OCI-LY1 (cell line): Measurements from ENCODE around the gene MED15.

Source experiments
- H2AFZ ChIP-seq: fragments of 200-600 bp; sonication (generic), shearing (Covaris generic); 2 replicates; pipeline ENCODE4 v1.6.0; 2014; ENCODE audit warnings: antibody characterized with exemption, mild to moderate bottlenecking, low read length
- H3F3A ChIP-seq: fragments of 200-600 bp; sonication (generic), shearing (Covaris generic); 2 replicates; pipeline ENCODE4 v1.6.0; 2014; ENCODE audit warnings: mild to moderate bottlenecking, antibody characterized with exemption, low read length, moderate library complexity; ENCODE audit not compliant: insufficient read depth
- H3K27ac ChIP-seq: fragments of 200-600 bp; sonication (generic); 2 replicates; pipeline ENCODE4 v1.5.1; 2014; ENCODE audit warnings: low read length, mixed run types, mild to moderate bottlenecking, low read depth; ENCODE audit not compliant: poor library complexity, severe bottlenecking
- H3K27me3 ChIP-seq: fragments of 200-600 bp; sonication (generic); 2 replicates; pipeline ENCODE4 v1.6.0; 2014; ENCODE audit warnings: antibody characterized with exemption, mild to moderate bottlenecking, low read length, moderate library complexity; ENCODE audit not compliant: insufficient read depth
- H3K36me3 ChIP-seq: fragments of 200-600 bp; sonication (generic); 2 replicates; pipeline ENCODE4 v1.6.1; 2014; ENCODE audit warnings: mild to moderate bottlenecking, antibody characterized with exemption, low read length, moderate library complexity, mixed read lengths; ENCODE audit not compliant: insufficient read depth
- H3K4me1 ChIP-seq: fragments of 200-600 bp; sonication (generic); 2 replicates; pipeline ENCODE4 v1.5.1; 2014; ENCODE audit warnings: mild to moderate bottlenecking, low read length, moderate library complexity; ENCODE audit not compliant: insufficient read depth, severe bottlenecking
- H3K4me2 ChIP-seq: fragments of 200-600 bp; sonication (generic), shearing (Covaris generic); 2 replicates; pipeline ENCODE4 v1.6.1; 2014; ENCODE audit warnings: low read length
- H3K4me3 ChIP-seq: fragments of 200-600 bp; sonication (generic); 2 replicates; pipeline ENCODE4 v1.5.1; 2014; ENCODE audit warnings: low read length, low read depth, mild to moderate bottlenecking, mixed read lengths; ENCODE audit not compliant: poor library complexity, severe bottlenecking
- H3K79me2 ChIP-seq: fragments of 200-600 bp; shearing (Covaris generic); 2 replicates; pipeline ENCODE4 v1.6.1; 2016; ENCODE audit warnings: mixed run types, low read length, mixed read lengths; ENCODE audit not compliant: insufficient read depth
- H3K9ac ChIP-seq: fragments of 200-600 bp; sonication (generic), shearing (Covaris generic); 2 replicates; pipeline ENCODE4 v1.6.1; 2014; ENCODE audit warnings: mild to moderate bottlenecking, low read length, mixed read lengths
- H3K9me2 ChIP-seq: fragments of 200-600 bp; sonication (generic), shearing (Covaris generic); 2 replicates; pipeline ENCODE4 v1.6.1; 2014; ENCODE audit warnings: low read depth, mild to moderate bottlenecking, low read length, mixed read lengths
- H3K9me3 ChIP-seq: fragments of 200-600 bp; shearing (Covaris generic); 2 replicates; pipeline ENCODE4 v1.6.1; 2014; ENCODE audit warnings: low read length, mixed read lengths
- H4K20me1 ChIP-seq: fragments of 200-600 bp; sonication (generic), shearing (Covaris generic); 2 replicates; pipeline ENCODE4 v1.6.0; 2016; ENCODE audit warnings: mild to moderate bottlenecking, low read length; ENCODE audit not compliant: insufficient read depth
- EZH2 ChIP-seq: fragments of 200-600 bp; sonication (generic), shearing (Covaris generic); IDR thresholded peaks from 2 replicates; pipeline ENCODE4 v1.8.0; 2017; ENCODE audit warnings: borderline replicate concordance, mixed run types, mild to moderate bottlenecking, antibody characterized with exemption, low read length, moderate library complexity, mixed read lengths
- TF ChIP-seq, protein P1 (sequence below): fragments of 200-600 bp; sonication (generic), shearing (Covaris generic); IDR thresholded peaks from 2 replicates; pipeline ENCODE4 v1.5.1; 2017; ENCODE audit warnings: mild to moderate bottlenecking, antibody characterized with exemption, low read length, moderate library complexity, mixed read lengths

MED15 gene

GRCh38 chr22:20579273-20580120 is 72.1 kb downstream of the MED15 start:
- Histone ChIP-seq H3K27ac (no peak overlapping the region), H3K36me3 (peaks cover 61% of the 10 kb centered on the region), H2AFZ (no peak overlapping the region), H3F3A (no peaks in the 10 kb centered on the region), H3K9me2 (no peaks in the 10 kb centered on the region), H3K79me2 (no peaks in the 10 kb centered on the region), H3K4me2 (no peak overlapping the region), H3K4me3 (no peak overlapping the region), H4K20me1 (no peaks in the 10 kb centered on the region), H3K27me3 (no peaks in the 10 kb centered on the region), H3K4me1 (no peaks in the 10 kb centered on the region), H3K9ac (no peak overlapping the region), H3K9me3 (no peaks in the 10 kb centered on the region)
- TF ChIP-seq, protein P1, sequence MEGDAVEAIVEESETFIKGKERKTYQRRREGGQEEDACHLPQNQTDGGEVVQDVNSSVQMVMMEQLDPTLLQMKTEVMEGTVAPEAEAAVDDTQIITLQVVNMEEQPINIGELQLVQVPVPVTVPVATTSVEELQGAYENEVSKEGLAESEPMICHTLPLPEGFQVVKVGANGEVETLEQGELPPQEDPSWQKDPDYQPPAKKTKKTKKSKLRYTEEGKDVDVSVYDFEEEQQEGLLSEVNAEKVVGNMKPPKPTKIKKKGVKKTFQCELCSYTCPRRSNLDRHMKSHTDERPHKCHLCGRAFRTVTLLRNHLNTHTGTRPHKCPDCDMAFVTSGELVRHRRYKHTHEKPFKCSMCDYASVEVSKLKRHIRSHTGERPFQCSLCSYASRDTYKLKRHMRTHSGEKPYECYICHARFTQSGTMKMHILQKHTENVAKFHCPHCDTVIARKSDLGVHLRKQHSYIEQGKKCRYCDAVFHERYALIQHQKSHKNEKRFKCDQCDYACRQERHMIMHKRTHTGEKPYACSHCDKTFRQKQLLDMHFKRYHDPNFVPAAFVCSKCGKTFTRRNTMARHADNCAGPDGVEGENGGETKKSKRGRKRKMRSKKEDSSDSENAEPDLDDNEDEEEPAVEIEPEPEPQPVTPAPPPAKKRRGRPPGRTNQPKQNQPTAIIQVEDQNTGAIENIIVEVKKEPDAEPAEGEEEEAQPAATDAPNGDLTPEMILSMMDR = no peak

DNA sequence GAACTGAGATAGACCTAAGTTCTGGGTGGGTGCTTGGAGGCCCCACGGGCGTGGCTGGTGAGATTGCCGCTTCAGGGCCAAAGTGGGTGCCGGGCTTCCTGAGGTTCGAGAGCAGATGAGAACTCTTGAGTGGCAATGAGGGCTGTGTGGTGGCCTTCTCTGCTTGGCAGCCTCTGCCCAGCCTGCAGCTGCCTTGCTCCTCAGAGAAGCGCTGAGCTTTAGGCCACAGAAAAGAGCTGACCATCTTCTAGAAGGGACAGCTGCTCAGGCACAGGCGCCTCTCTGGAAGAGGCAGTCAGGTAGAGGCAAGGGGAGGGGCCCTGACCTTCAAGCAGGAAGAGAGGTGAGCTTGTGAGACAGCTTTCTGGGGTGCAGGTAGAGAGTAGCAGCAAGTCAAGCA is 72.8 kb downstream of the MED15 start:
- H2AFZ ChIP-seq = no peak overlapping the region
- no peaks in the 10 kb centered on the region for H3K9me3 ChIP-seq
- H3K9ac ChIP-seq = no peak overlapping the region
- no peaks in the 10 kb centered on the region for H3F3A ChIP-seq
- H3K27ac ChIP-seq = no peak overlapping the region
- H3K9me2 ChIP-seq = no peaks in the 10 kb centered on the region
- TF ChIP-seq, protein P1 = no peak
- no peak for TF ChIP-seq EZH2
- no peaks in the 10 kb centered on the region for H4K20me1 ChIP-seq
- H3K4me2 ChIP-seq = no peak overlapping the region
- H3K4me1 ChIP-seq = no peaks in the 10 kb centered on the region
- no peaks in the 10 kb centered on the region for H3K79me2 ChIP-seq
- peaks cover 61% of the 10 kb centered on the region for H3K36me3 ChIP-seq
- no peak overlapping the region for H3K4me3 ChIP-seq
- H3K27me3 ChIP-seq = no peaks in the 10 kb centered on the region

DNA sequence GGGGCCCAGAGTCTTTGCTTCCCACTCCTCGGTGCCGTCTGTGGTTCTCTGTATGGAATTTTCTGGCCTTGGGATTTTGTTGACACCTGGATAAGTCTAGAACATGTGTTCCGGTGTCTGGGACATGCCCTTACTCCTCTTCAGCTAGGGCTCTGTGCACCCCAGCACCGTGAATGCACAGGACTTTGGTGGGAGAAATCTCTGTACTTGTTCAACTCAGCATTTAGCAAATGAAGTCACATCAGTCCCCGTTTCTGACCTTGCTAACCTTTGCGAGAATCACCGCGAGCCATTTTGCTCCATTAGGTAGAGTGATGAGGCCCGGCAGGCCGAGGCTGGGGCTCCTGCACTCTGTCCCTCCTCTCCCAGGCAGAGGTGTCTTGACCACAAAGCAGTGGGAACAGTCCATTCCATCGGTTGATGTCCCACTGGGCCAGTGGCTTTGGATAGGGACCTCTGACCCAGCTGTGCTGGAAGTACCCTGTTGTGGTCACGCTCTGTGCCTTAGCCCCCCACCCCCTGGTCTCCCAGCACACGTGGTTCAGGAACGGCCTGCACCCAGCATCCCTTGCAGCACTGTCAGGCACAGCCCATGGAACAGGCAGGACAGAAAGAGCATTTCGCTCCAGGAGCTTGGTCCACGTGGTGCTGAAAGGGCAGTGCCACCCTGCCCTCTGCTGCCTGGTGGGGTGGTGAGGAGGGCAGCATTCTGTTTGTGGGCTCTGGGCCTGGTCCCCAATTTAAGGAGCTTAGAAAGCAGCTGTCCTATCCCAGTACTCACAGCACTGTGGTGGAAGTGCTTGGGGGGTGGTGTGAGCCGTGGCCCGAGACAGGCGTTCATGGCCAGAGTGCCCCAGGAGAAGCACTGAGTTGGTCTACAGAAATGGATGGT is 73.4 kb downstream of the MED15 start:
- no peak overlapping the region for H3K4me3 ChIP-seq
- H3K4me2 ChIP-seq = no peak overlapping the region
- no peak overlapping the region for H3K27ac ChIP-seq
- H4K20me1 ChIP-seq = no peaks in the 10 kb centered on the region
- H3K9me3 ChIP-seq = no peaks in the 10 kb centered on the region
- H3K9me2 ChIP-seq = no peaks in the 10 kb centered on the region
- peaks cover 64% of the 10 kb centered on the region for H3K36me3 ChIP-seq
- TF ChIP-seq EZH2 = no peak
- TF ChIP-seq, protein P1 = no peak
- no peaks in the 10 kb centered on the region for H3K4me1 ChIP-seq
- no peaks in the 10 kb centered on the region for H3F3A ChIP-seq
- no peak overlapping the region for H2AFZ ChIP-seq
- no peaks in the 10 kb centered on the region for H3K27me3 ChIP-seq
- no peaks in the 10 kb centered on the region for H3K79me2 ChIP-seq
- H3K9ac ChIP-seq = no peak overlapping the region
